ENCODE measurements around the gene UBA6.

UBA6 gene

GRCh38 chr4:67580577-67580976 is 120.4 kb downstream of the UBA6 start:
- no peak for TF ChIP-seq FOXP2 (optimal IDR thresholded peaks at IDR 0.05; ENCODE audit: borderline replicate concordance, extremely low read depth, extremely low read length, insufficient read depth)

GRCh38 chr4:67576538-67576937 is 124.4 kb downstream of the UBA6 start:
- no peak for TF ChIP-seq SIN3A (IDR thresholded peaks at IDR 0.05; ENCODE audit: borderline replicate concordance, insufficient read depth, low read length)
- no peak for TF ChIP-seq TAF1 (IDR thresholded peaks at IDR 0.05; ENCODE audit: borderline replicate concordance, insufficient read depth, low read length)

- TF ChIP-seq FOXP2 (optimal IDR thresholded peaks at IDR 0.05; ENCODE audit: borderline replicate concordance, extremely low read depth, extremely low read length, insufficient read depth) (no peak), REST (IDR thresholded peaks at IDR 0.05; ENCODE audit: insufficient read depth in 1 of 2, low read depth in 2 of 2, low read length in 2 of 2) (no peak), POLR2AphosphoS5 (IDR thresholded peaks at IDR 0.05; ENCODE audit: low read depth, low read length) (no peak), TAF1 (IDR thresholded peaks at IDR 0.05; ENCODE audit: borderline replicate concordance, insufficient read depth, low read length) (no peak)
Observed at GRCh38 chr4:67576059-67576466, 124.9 kb downstream of the UBA6 start.

GRCh38 chr4:67575232-67576058 is 125.5 kb downstream of the UBA6 start:
- no peak for TF ChIP-seq TAF1 (IDR thresholded peaks at IDR 0.05; ENCODE audit: borderline replicate concordance, insufficient read depth, low read length)

- TF ChIP-seq FOXP2 (optimal IDR thresholded peaks at IDR 0.05; ENCODE audit: borderline replicate concordance, extremely low read depth, extremely low read length, insufficient read depth) (no peak), REST (IDR thresholded peaks at IDR 0.05; ENCODE audit: insufficient read depth in 1 of 2, low read depth in 2 of 2, low read length in 2 of 2) (no peak), POLR2AphosphoS5 (IDR thresholded peaks at IDR 0.05; ENCODE audit: low read depth, low read length) (no peak), SIN3A (IDR thresholded peaks at IDR 0.05; ENCODE audit: borderline replicate concordance, insufficient read depth, low read length) (no peak), TAF1 (IDR thresholded peaks at IDR 0.05; ENCODE audit: borderline replicate concordance, insufficient read depth, low read length) (no peak)
Observed at GRCh38 chr4:67573193-67573592, 127.8 kb downstream of the UBA6 start.

GRCh38 chr4:67571975-67572374 is 129.0 kb downstream of the UBA6 start:
- TF ChIP-seq POLR2AphosphoS5 (IDR thresholded peaks at IDR 0.05; ENCODE audit: low read depth, low read length) (no peak), REST (IDR thresholded peaks at IDR 0.05; ENCODE audit: insufficient read depth in 1 of 2, low read depth in 2 of 2, low read length in 2 of 2) (no peak)

- TF ChIP-seq REST (IDR thresholded peaks at IDR 0.05; ENCODE audit: insufficient read depth in 1 of 2, low read depth in 2 of 2, low read length in 2 of 2) = no peak
- TF ChIP-seq POLR2AphosphoS5 (IDR thresholded peaks at IDR 0.05; ENCODE audit: low read depth, low read length) = no peak
- no peak for TF ChIP-seq SIN3A (IDR thresholded peaks at IDR 0.05; ENCODE audit: borderline replicate concordance, insufficient read depth, low read length)
- TF ChIP-seq TAF1 (IDR thresholded peaks at IDR 0.05; ENCODE audit: borderline replicate concordance, insufficient read depth, low read length) = no peak
- TF ChIP-seq FOXP2 (optimal IDR thresholded peaks at IDR 0.05; ENCODE audit: borderline replicate concordance, extremely low read depth, extremely low read length, insufficient read depth) = no peak
Observed at GRCh38 chr4:67570537-67570936, 130.4 kb downstream of the UBA6 start.
